ENCODE results near the gene AQP3. TPM values are rescaled to one million over a fixed set of nuclear protein-coding genes. Genes with fewer than 3 reads are reported as not detected.

AQP3 gene
- total and polyA plus RNA-seq, 8 donors = 1.7 to 319 (median 24.0) TPM

DNA sequence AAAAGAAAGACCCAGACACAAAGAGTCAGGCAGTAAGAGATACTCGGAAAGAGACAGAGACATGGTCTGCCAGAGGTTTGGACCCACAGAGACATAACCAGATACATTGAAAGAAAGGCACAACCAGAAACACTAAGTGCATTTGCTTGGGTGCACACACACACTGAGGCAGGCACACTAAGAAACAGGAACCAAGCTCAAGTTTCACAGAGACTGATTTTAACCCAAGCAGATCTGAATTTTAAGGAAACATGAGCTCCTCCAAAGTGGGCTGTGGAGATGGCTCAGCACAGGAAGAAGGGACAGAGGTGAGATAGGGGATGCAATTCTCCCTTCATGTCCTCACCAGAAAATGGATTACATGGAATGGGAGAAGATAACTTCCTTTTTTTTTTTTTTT is 9.5 kb downstream of the AQP3 start:
- Histone ChIP-seq H3K4me3 (no peak overlapping the region), H3K9me3 (no peaks in the 10 kb centered on the region), H3K27me3 (no peaks in the 10 kb centered on the region), H3K27ac (no peak overlapping the region), H3K36me3 (peaks cover 0 to 26% (median 16%) of the 10 kb centered on the region in 4 donors), H3K4me1 (peaks cover 0 to 26% (median 9%) of the 10 kb centered on the region in 4 donors)
- no peak for DNase-seq
- WGBS, 5 donors = 83 to 96% (median 93%) methylated on average over 1 of the region's 1 CpG
- intact Hi-C loops (cut with DNase I; ENCODE audit: low total_unique reads) = no loop called here
- TF ChIP-seq POLR2AphosphoS5 (IDR thresholded peaks at IDR 0.05) = no peak
- TF ChIP-seq CTCF (IDR thresholded peaks at IDR 0.05) = no peak
- no peak for TF ChIP-seq POLR2A (IDR thresholded peaks at IDR 0.05)
- TF ChIP-seq EP300 (IDR thresholded peaks at IDR 0.05) = no peak

DNA sequence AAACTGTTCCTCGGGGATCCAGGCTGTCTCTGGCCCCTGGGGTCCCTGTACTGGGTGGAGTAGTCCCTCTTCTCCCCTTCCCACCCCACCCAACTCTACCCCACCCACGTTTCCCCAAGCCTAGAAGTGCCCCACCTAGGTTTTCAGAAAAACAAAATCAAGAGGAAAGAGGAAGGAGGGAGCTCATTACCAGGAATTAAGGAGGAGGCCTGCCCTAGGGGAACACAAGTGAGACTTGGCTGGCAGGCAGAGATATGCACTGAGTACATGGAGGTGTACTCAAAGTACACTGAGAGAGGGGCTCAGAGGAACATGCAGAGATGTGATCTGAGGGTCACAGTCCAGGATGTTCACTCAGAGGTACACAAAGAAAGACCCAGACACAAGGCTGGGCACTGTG is 10.2 kb downstream of the AQP3 start:
- no peak overlapping the region for H3K27ac ChIP-seq
- peaks cover 0 to 24% (median 7%) of the 10 kb centered on the region in 4 donors for H3K4me1 ChIP-seq
- no peaks in the 10 kb centered on the region for H3K27me3 ChIP-seq
- intact Hi-C loops (cut with DNase I; ENCODE audit: low total_unique reads) = no loop called here
- 18 to 38% (median 29%) methylated on average over 2 of the region's 2 CpGs for WGBS, 5 donors
- peaks cover 0 to 19% (median 9%) of the 10 kb centered on the region in 4 donors for H3K36me3 ChIP-seq
- H3K9me3 ChIP-seq = no peaks in the 10 kb centered on the region
- no peak for DNase-seq
- H3K4me3 ChIP-seq = no peak overlapping the region
- TF ChIP-seq CTCF (IDR thresholded peaks at IDR 0.05) (no peak), EP300 (IDR thresholded peaks at IDR 0.05) (no peak), POLR2AphosphoS5 (IDR thresholded peaks at IDR 0.05) (no peak), POLR2A (IDR thresholded peaks at IDR 0.05) (no peak)

GRCh38 chr9:33436445-33436844 is 10.9 kb downstream of the AQP3 start:
- Histone ChIP-seq H3K9me3 (no peaks in the 10 kb centered on the region), H3K4me3 (no peak overlapping the region), H3K27me3 (no peaks in the 10 kb centered on the region), H3K36me3 (peaks cover 0 to 11% (median 2%) of the 10 kb centered on the region in 4 donors), H3K4me1 (peaks cover 0 to 26% (median 7%) of the 10 kb centered on the region in 4 donors), H3K27ac (no peak overlapping the region)
- WGBS, 5 donors = 48 to 62% (median 55%) methylated on average over 8 of the region's 8 CpGs
- TF ChIP-seq EP300 (IDR thresholded peaks at IDR 0.05) (no peak), POLR2A (IDR thresholded peaks at IDR 0.05) (no peak), POLR2AphosphoS5 (IDR thresholded peaks at IDR 0.05) (no peak), CTCF (IDR thresholded peaks at IDR 0.05) (no peak)
- intact Hi-C loops (cut with DNase I; ENCODE audit: low total_unique reads) = no loop called here
- DNase-seq = no peak

DNA sequence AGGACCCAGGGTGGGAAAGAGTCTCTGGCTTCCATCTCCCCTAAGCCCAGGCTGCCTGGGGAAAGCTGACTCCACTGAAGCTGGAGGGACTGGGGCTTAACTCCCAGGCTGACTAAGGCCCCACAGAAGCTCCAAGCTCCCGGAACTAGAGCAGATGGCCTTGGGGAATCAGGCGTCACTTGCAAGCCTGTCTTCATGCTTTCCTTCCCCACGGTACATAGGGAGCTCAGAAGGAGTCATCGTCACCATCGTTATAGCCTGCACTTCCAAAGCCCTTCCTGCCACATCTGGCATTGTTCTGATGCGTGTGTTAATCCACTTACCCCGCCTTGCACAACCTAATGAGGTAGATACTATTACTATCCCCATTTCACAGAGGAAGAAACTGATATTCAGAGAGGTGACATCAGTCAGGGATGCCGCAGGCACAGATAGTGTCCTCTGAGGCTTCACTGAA is 11.5 kb downstream of the AQP3 start:
- WGBS, 5 donors = 76 to 92% (median 82%) methylated on average over 8 of the region's 8 CpGs
- H3K27ac ChIP-seq = no peak overlapping the region
- intact Hi-C loops (cut with DNase I; ENCODE audit: low total_unique reads) = no loop called here
- no peaks in the 10 kb centered on the region for H3K27me3 ChIP-seq
- DNase-seq = no peak
- H3K4me3 ChIP-seq = no peak overlapping the region
- H3K36me3 ChIP-seq = peaks cover 0 to 5% (median 0%) of the 10 kb centered on the region in 4 donors
- no peak for TF ChIP-seq POLR2A (IDR thresholded peaks at IDR 0.05)
- no peak for TF ChIP-seq CTCF (IDR thresholded peaks at IDR 0.05)
- no peak for TF ChIP-seq EP300 (IDR thresholded peaks at IDR 0.05)
- TF ChIP-seq POLR2AphosphoS5 (IDR thresholded peaks at IDR 0.05) = no peak
- peaks cover 0 to 29% (median 7%) of the 10 kb centered on the region in 4 donors for H3K4me1 ChIP-seq
- H3K9me3 ChIP-seq = no peaks in the 10 kb centered on the region

Measured in stomach (tissue), 9 donors.